K562 (cell line): Measurements from ENCODE around the gene AGPAT4. TPM values are rescaled to one million over a fixed set of nuclear protein-coding genes. Genes with fewer than 3 reads are reported as not detected.

Experiments used
- ATAC-seq: fragments of 200-7000 bp; cut with Tn5 transposase; 3 replicates; pipeline ENCODE4 v1.9.1; 2020; ENCODE audit warnings: moderate library complexity
- BruUV-seq: library from RNA; stranded (reverse); fragments of 400-500 nt; replicated peaks from 2 replicates; lab custom pipeline; 2021; lab: Mats Ljungman, UMichigan
- CTCF ChIA-PET: fragments of 300-600 bp; formaldehyde crosslinking; extraction: SDS; loops from one replicate; lab custom pipeline; 2021; ENCODE audit warnings: low intra/inter-chr PET ratio; lab: Yijun Ruan, JAX
- POLR2A ChIA-PET: fragments of 300-600, 350-650 bp; sonication (Branson Sonifier 250); formaldehyde crosslinking; extraction: SDS; loops from one replicate; lab custom pipeline; 2021; ENCODE audit warnings: antibody characterized with exemption, inconsistent platforms; lab: Yijun Ruan, JAX
- DNase-seq, 4 experiments: peaks; one replicate each; pipeline versions ENCODE4 v3.0.0 to v3.0.0-alpha.2; 2011 to 2018; ENCODE audit warnings: low spot score in 3 of 4, mixed read lengths in 3 of 4; ENCODE audit errors: extremely low read depth in 1 of 4
- FAIRE-seq: peaks from 2 replicates; lab custom pipeline; 2011; peaks lifted over from hg19 to GRCh38; lab: Jason Lieb, UNC
- H2AFZ ChIP-seq: 2 replicates; pipeline ENCODE4 v1.6.0; 2011; ENCODE audit warnings: low read depth, low read length, control low read depth, inconsistent platforms
- H3K27ac ChIP-seq: fragments of 200-600 bp; 3 replicates; pipeline ENCODE4 v1.8.0; 2011; ENCODE audit warnings: low read depth, mild to moderate bottlenecking, control low read depth, inconsistent platforms, low read length, moderate library complexity, mixed read lengths; ENCODE audit errors: extremely low read depth
- H3K27me3 ChIP-seq, 2 experiments: fragments of 300-600 bp in 1 of 2; 2 replicates in 1 of 2; 3 replicates in 1 of 2; pipeline versions ENCODE4 v1.6.0 to v1.8.0; 2011; ENCODE audit warnings: inconsistent platforms in 2 of 2, low read length in 2 of 2, mild to moderate bottlenecking in 1 of 2, mixed read lengths in 1 of 2, moderate library complexity in 1 of 2; ENCODE audit not compliant: control insufficient read depth in 2 of 2, insufficient read depth in 2 of 2
- H3K36me3 ChIP-seq: fragments of 300-600 bp; 3 replicates; pipeline ENCODE4 v1.8.0; 2011; ENCODE audit warnings: mild to moderate bottlenecking, low read length, inconsistent platforms; ENCODE audit not compliant: control insufficient read depth, insufficient read depth
- H3K4me1 ChIP-seq, 2 experiments: fragments of 200-600 bp in 1 of 2; replicated peaks in 1 of 2; 2 replicates in 1 of 2; 3 replicates in 1 of 2; pipeline versions ENCODE4 v1.5.1 to v1.8.0; 2011; ENCODE audit warnings: inconsistent platforms in 2 of 2, low read length in 2 of 2, mild to moderate bottlenecking in 1 of 2, mixed read lengths in 1 of 2, moderate library complexity in 1 of 2; ENCODE audit not compliant: control insufficient read depth in 2 of 2, insufficient read depth in 2 of 2
- H3K4me2 ChIP-seq: 2 replicates; pipeline ENCODE4 v1.6.1; 2011; ENCODE audit warnings: low read length, control low read depth, inconsistent platforms, mixed read lengths; ENCODE audit not compliant: insufficient read depth
- H3K4me3 ChIP-seq: fragments of 200-600 bp; sonication (generic), shearing (Covaris generic); 2 replicates; pipeline ENCODE4 v1.5.1; 2016; ENCODE audit warnings: control low read depth, inconsistent platforms
- H3K79me2 ChIP-seq: fragments of 200-600 bp; 3 replicates; pipeline ENCODE4 v1.8.0; 2011; ENCODE audit warnings: low read length, inconsistent platforms; ENCODE audit not compliant: control insufficient read depth, insufficient read depth
- H3K9ac ChIP-seq, 2 experiments: 2 replicates each; pipeline versions ENCODE4 v1.6.0 to v1.6.1; 2011; ENCODE audit warnings: low read depth in 2 of 2, low read length in 2 of 2, control low read depth in 1 of 2, inconsistent platforms in 1 of 2, mild to moderate bottlenecking in 1 of 2, mixed read lengths in 1 of 2; ENCODE audit not compliant: insufficient read depth in 1 of 2
- H3K9me1 ChIP-seq: one replicate; pipeline ENCODE4 v1.6.0; 2011; ENCODE audit warnings: inconsistent platforms, mild to moderate bottlenecking, low read length, moderate library complexity; ENCODE audit not compliant: control insufficient read depth, insufficient read depth
- H3K9me3 ChIP-seq: replicated peaks from 2 replicates; pipeline ENCODE4 v1.5.1; 2011; ENCODE audit warnings: low read depth, low read length, inconsistent platforms; ENCODE audit not compliant: control insufficient read depth, insufficient read depth
- H4K20me1 ChIP-seq: replicated peaks from 2 replicates; pipeline ENCODE4 v1.6.1; 2011; ENCODE audit warnings: low read length, inconsistent platforms, mixed read lengths; ENCODE audit not compliant: control insufficient read depth, insufficient read depth
- ATF3 ChIP-seq, 2 experiments: fragments of 450-650 bp in 1 of 2; sonication (generic) in 1 of 2; formaldehyde crosslinking in 1 of 2; IDR thresholded peaks in 1 of 2; conservative IDR thresholded peaks in 1 of 2; 2 replicates each; pipeline versions ENCODE4 v1.6.1 to v1.8.1; 2016 to 2023; ENCODE audit warnings: mild to moderate bottlenecking in 2 of 2, moderate library complexity in 2 of 2, inconsistent platforms in 1 of 2, missing genetic modification reagents in 1 of 2
- CEBPG ChIP-seq, 3 experiments: fragments of 200-800 bp in 1 of 3; sonication (Bioruptor generic) in 1 of 3; sonication (generic) in 1 of 3; formaldehyde crosslinking in 1 of 3; IDR thresholded peaks in 2 of 3; conservative IDR thresholded peaks in 1 of 3; 2 replicates each; pipeline versions ENCODE4 v1.6.1 to v1.8.0; 2016 to 2022; ENCODE audit warnings: missing compliant biosample characterization in 2 of 3, missing genetic modification characterization in 2 of 3, mild to moderate bottlenecking in 1 of 3, missing genetic modification reagents in 1 of 3
- DMBX1 ChIP-seq: fragments of 250-450 bp; sonication (Bioruptor Pico); IDR thresholded peaks from 2 replicates; pipeline ENCODE4 v1.8.0; 2022; ENCODE audit warnings: inconsistent platforms, mild to moderate bottlenecking, moderate library complexity, borderline replicate concordance
- FOXJ3 ChIP-seq: sonication (generic); formaldehyde crosslinking; IDR thresholded peaks from 2 replicates; pipeline ENCODE4 v1.4.0; 2020; ENCODE audit warnings: mild to moderate bottlenecking, missing genetic modification reagents
- RBM14 ChIP-seq: fragments of 200-400 bp; formaldehyde crosslinking; IDR thresholded peaks from 2 replicates; pipeline ENCODE4 v1.6.1; 2018; ENCODE audit warnings: low read depth, mild to moderate bottlenecking, low read length, moderate library complexity, borderline replicate concordance; ENCODE audit not compliant: insufficient read depth
- RBM34 ChIP-seq: fragments of 200-400 bp; formaldehyde crosslinking; IDR thresholded peaks from 2 replicates; pipeline ENCODE4 v1.6.1; 2018; ENCODE audit warnings: low read length, borderline replicate concordance; ENCODE audit not compliant: insufficient read depth
- SIX5 ChIP-seq, 2 experiments: IDR thresholded peaks; 2 replicates each; pipeline ENCODE4 v1.6.1; 2011; ENCODE audit warnings: low read length in 2 of 2, borderline replicate concordance in 1 of 2, low read depth in 1 of 2, mild to moderate bottlenecking in 1 of 2, moderate library complexity in 1 of 2; ENCODE audit not compliant: insufficient read depth in 1 of 2
- ZEB2 ChIP-seq: fragments of 450-650 bp; IDR thresholded peaks from 2 replicates; pipeline ENCODE4 v1.6.1; 2016
- ZNF431 ChIP-seq: sonication (generic); formaldehyde crosslinking; IDR thresholded peaks from 2 replicates; pipeline ENCODE4 v1.8.0; 2022; ENCODE audit warnings: mild to moderate bottlenecking, missing genetic modification reagents
- ZNF583 ChIP-seq: fragments of 250-450 bp; sonication (Bioruptor Pico); IDR thresholded peaks from 2 replicates; pipeline ENCODE4 v1.4.0; 2020
- WGBS: fragments of 100-300 bp; shearing (Covaris generic); methylation state at CpG from one replicate; pipeline ENCODE4 v1.1.6; 2016; ENCODE audit warnings: low coverage, mixed read lengths; ENCODE audit not compliant: insufficient coverage; ENCODE audit errors: missing lambda C conversion rate; 5-methylcytosine and 5-hydroxymethylcytosine counted together
- in situ Hi-C: fragments of 300-500 bp; cut with MboI; formaldehyde crosslinking; loops from 4 replicates; pipeline ENCODE4 v1.15.0; 2018; ENCODE audit warnings: inconsistent platforms, mixed read lengths
- intact Hi-C: fragments of 100-400 bp; cut with micrococcal nuclease; formaldehyde crosslinking; loops from 2 replicates; pipeline ENCODE4 v1.14.2; 2022
- polyA plus RNA-seq, 8 experiments: library from polyadenylated mRNA; depleted of rRNA in 4 of 8; stranded (reverse) in 5 of 8; unstranded in 3 of 8; fragments of >200 nt; fragmentation: Nextera tagmentation in 2 of 8; fragmentation: Illumina TruSeq in 1 of 8; extraction: Ambion mirVana in 2 of 8; extraction: Trizol in 1 of 8; gene quantifications; 2 replicates each; pipeline versions ENCODE4 v1.2.1 to v1.2.3, GENCODE V29; 2011 to 2014; ENCODE audit warnings: inconsistent platforms in 1 of 8, missing spikeins in 1 of 8
- total RNA-seq, 7 experiments: library from RNA; depleted of rRNA in 6 of 7; stranded (reverse); fragments of >200 nt in 6 of 7; fragmentation: Illumina TruSeq in 2 of 7; extraction: Trizol in 2 of 7; gene quantifications; 2 replicates each; pipeline versions ENCODE4 v1.2.1 to v1.2.3, GENCODE V29; 2011 to 2021; ENCODE audit warnings: low replicate concordance in 1 of 7
- TF ChIP-seq, protein P1 (sequence below): IDR thresholded peaks from 2 replicates; pipeline ENCODE4 v1.6.1; 2012; ENCODE audit warnings: low read depth, low read length, improper control_type of control experiment, borderline replicate concordance

AGPAT4 gene
- total and polyA plus RNA-seq, 9 of the 15 experiments (the other 6 are each of a cell fraction or from before 2014, with no cell fraction given) = 2.2 to 15.0 (median 5.7) TPM

- TF ChIP-seq SIX5 (IDR thresholded peaks at IDR 0.05; ENCODE audit: borderline replicate concordance in 1 of 2, insufficient read depth in 1 of 2, low read depth in 1 of 2, low read length in 2 of 2) (no peak), RBM14 (no peak), ZNF583 (CRISPR knock-in tag) (no peak), FOXJ3 (CRISPR knock-in tag) (no peak), ZEB2 (no peak), ZNF431 (CRISPR knock-in tag) (no peak), DMBX1 (CRISPR knock-in tag) (no peak)
- TF ChIP-seq, protein P1, sequence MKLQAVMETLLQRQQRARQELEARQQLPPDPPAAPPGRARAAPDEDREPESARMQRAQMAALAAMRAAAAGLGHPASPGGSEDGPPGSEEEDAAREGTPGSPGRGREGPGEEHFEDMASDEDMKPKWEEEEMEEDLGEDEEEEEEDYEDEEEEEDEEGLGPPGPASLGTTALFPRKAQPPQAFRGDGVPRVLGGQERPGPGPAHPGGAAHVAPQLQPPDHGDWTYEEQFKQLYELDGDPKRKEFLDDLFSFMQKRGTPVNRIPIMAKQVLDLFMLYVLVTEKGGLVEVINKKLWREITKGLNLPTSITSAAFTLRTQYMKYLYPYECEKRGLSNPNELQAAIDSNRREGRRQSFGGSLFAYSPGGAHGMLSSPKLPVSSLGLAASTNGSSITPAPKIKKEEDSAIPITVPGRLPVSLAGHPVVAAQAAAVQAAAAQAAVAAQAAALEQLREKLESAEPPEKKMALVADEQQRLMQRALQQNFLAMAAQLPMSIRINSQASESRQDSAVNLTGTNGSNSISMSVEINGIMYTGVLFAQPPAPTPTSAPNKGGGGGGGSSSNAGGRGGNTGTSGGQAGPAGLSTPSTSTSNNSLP = no peak
Observed at GRCh38 chr6:161199850-161200249, 74.0 kb downstream of the AGPAT4 start (continued).

DNA sequence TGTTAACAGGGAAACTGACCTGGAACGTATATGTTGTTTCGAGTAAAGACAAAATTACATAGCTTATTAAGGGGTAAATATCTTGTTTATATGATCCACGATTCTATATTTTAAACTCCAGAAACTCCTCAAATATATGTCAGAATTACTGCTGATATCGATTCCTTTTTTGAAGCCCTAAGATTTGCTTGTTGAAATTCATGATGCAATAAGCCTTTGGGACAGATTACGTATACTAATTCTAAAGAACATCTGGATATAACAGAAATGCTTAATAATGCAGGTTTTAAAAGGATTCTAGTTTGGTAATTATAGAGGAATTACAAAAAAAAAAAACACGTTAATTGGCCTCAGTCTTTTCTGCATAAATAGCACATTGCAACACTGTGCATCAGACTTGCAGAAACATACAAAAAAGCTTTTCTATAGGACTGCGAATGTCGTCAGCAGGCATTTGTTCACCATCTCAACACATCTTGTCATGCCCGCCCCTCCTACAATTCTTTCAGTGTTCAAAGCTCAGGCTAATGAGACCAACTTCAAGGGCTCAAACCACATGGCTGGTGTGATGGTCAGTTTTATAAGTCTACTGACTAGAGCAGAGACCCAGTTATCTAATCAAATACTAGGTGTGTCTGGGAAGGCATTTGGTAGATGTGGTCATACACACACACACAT, 74.9 kb downstream of the AGPAT4 start:
- Histone ChIP-seq H3K36me3 (no peaks in the 10 kb centered on the region; the same call in 2 of the 3 replicates), H3K9me1 (no peaks in the 10 kb centered on the region), H3K79me2 (peaks cover 2% of the 10 kb centered on the region; the same call in 1 of the 3 replicates), H3K4me2 (no peak overlapping the region), H3K4me1 (peaks cover 0 to 2% of the 10 kb centered on the region in 2 experiments; a peak in 1 of 5 replicates), H3K27ac (no peak overlapping the region), H3K9me3 (0 out of 2 replicates have a peak, but pooled peaks cover 4% of the 10 kb centered on the region), H3K27me3 (no peaks in the 10 kb centered on the region), H2AFZ (no peak overlapping the region), H3K4me3 (no peak overlapping the region), H3K9ac (no peak overlapping the region), H4K20me1 (no peaks in the 10 kb centered on the region)
- no TSS peak for BruUV-seq
- FAIRE-seq (no peak), ATAC-seq (no peak), DNase-seq (no peak)
- in situ Hi-C loops = no loop called here
- 67% methylated on average over 9 of the region's 9 CpGs for whole genome bisulfite sequencing
- ChIA-PET CTCF (no interaction called here), POLR2A (interaction anchor here (1.1 kb wide), 2 partner anchors 9 to 22 kb away, joined by 4 to 5 read pairs; no protein-coding TSS in a partner anchor)
- TF ChIP-seq CEBPG (CRISPR knock-in tag; IDR thresholded peaks at IDR 0.05) (no peak), CEBPG (tag; conservative IDR thresholded peaks at IDR 0.05 in 1 of 2, IDR thresholded peaks at IDR 0.05 in 1 of 2) (peak; percentile 30 to 72), ATF3 (IDR thresholded peaks at IDR 0.05) (peak; percentile 52), ATF3 (CRISPR knock-in tag; conservative IDR thresholded peaks at IDR 0.05) (no peak), RBM34 (no peak)
- intact Hi-C loops = no loop called here
